ENCODE data around the gene OR5K2. TPM values are rescaled to one million over a fixed set of nuclear protein-coding genes. Genes with fewer than 3 reads are reported as not detected.

OR5K2 gene
- total RNA-seq, 1 donor = not detected

Small RNA genes lying within 50 kb of the gene (small RNA-seq; reads per million reads assigned to genes)
- gene RPL38P4 = not detected

Other genes starting within 250 kb of the OR5K2 start
- gene OR5H6, start 233.4 kb upstream of the OR5K2 start, total RNA-seq = not detected
- not detected for gene OR5H2, start 215.2 kb upstream of the OR5K2 start, total RNA-seq
- not detected for gene OR5K4, start 143.8 kb upstream of the OR5K2 start, total RNA-seq
- not detected for gene OR5K3, start 107.0 kb upstream of the OR5K2 start, total RNA-seq
- gene OR5K1, start 34.5 kb upstream of the OR5K2 start, total RNA-seq = not detected
- gene CLDND1, start 25.2 kb downstream of the OR5K2 start, total RNA-seq = 64.6 TPM
- gene GPR15, start 34.3 kb downstream of the OR5K2 start, total RNA-seq = not detected
- 20.5 TPM for gene CPOX, start 95.9 kb downstream of the OR5K2 start, total RNA-seq

Measured in hematopoietic multipotent progenitor cell (in vitro differentiated cells).